GM10266 (cell line): ENCODE measurements around the gene DAB1.

Experiments used
- DNase-seq: peaks from one replicate; pipeline ENCODE4 v3.0.0; 2012; ENCODE audit errors: extremely low spot score
- CTCF ChIP-seq: IDR thresholded peaks from 2 replicates; pipeline ENCODE4 v1.5.1; 2012; ENCODE audit warnings: mild to moderate bottlenecking, low read depth; ENCODE audit not compliant: control insufficient read depth, insufficient read depth; ENCODE audit errors: missing control alignments

DAB1 gene

GRCh38 chr1:56953386-56953785, 470.5 kb downstream of the DAB1 start:
- DNase-seq: no peak
- no peak for TF ChIP-seq CTCF

GRCh38 chr1:56952501-56952900, 471.4 kb downstream of the DAB1 start:
- no peak for TF ChIP-seq CTCF
- DNase-seq: no peak

- no peak for DNase-seq
- no peak for TF ChIP-seq CTCF
Measured at GRCh38 chr1:56948403-56949023, 475.3 kb downstream of the DAB1 start.
